Stimulated activated CD4-positive, alpha-beta T cell treated with anti-CD3 and anti-CD28 coated beads, TNF-alpha, amount 100 ng/mL, for 1 hour (primary cell): ENCODE data around the gene ZNG1A.
"Not testable (repeated sequence)": the region's sequence is repeated elsewhere in the genome, so short reads cannot be mapped to it uniquely, and the experiment has no call there.

Experiments used
- DNase-seq, 3 donors: peaks; one replicate each; pipeline ENCODE4 v3.0.0-alpha.2; 2020; ENCODE audit warnings: low read depth in 3 of 3, low spot score in 1 of 3

Gene ZNG1A

DNA sequence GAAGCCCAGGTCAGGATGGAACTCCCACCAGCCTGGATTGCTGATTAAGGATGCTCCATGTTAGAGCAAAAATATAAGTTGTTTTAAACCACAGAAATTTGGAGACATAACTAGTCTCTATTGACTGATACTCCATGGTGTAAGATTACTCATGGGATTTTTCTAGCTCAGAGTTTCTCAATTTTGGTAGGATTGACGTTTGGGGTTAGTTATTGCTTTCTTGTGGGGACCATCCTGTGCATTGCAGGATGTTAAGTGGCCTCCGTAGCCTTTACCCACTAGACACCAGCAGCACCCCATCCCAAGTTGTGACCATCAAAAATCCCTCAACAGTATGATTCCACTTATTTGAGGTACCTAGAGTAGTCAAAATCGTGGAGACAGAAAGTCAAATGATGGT lies 80.1 kb downstream of the ZNG1A start:
- DNase-seq: not testable (repeated sequence)

DNA sequence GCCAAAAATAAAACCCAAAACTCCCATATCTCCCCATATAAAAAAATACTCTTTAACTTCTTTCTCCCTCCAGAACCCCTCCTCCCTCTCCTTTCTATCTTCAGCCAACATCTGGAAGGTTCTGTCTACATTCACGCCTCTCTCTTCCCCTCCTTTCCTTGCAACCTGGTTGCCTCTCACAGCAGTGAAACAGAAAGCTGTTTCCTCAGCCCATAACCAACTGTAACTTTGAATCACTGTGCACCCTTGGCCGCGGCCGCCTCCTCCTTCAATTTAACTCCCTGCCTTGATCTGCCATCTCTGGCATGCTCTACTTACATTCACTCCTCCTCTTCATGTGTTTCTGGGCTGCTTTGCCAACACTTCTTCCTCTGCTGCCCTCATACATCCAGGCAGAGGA lies 83.9 kb downstream of the ZNG1A start:
- not testable (repeated sequence) for DNase-seq

DNA sequence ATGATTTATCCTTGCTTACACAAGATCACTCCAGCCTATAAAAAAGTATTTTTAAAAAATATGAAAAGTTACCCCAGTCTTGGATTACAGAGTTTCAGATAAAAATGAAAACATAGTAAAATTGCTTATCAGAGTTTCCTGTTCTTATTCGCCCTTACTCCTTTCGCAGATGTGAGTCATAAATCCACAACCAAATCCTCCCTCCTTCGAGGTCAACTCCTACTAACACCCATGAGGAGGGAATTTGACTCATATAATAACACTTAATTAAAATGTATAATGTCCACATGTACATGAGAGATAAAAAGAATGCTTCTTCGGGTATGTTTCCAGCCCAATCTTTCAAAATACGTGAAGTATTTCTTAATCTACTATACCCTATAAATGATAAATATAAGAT lies 84.5 kb downstream of the ZNG1A start:
- DNase-seq: not testable (repeated sequence)

DNA sequence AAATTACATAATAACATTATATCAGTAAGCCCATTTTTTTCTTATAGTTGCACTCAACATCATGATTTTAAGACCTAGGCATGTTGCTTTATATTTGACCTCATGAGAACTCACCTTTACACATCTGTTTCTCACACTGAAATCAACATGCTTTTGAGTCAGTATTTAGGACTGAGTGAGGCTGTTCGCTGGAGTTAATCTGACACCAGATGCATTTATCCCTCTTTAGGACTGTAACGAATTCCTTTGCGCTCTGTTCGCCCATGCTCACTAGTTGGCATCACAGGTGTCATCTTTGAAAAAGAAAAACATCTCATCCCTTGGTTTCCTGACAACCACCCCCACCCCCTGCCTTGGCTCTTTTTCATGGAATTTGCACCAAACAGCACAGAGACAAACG lies 84.9 kb downstream of the ZNG1A start:
- not testable (repeated sequence) for DNase-seq

GRCh38 chr9:90851-91250 lies 88.0 kb downstream of the ZNG1A start:
- not testable (repeated sequence) for DNase-seq

DNA sequence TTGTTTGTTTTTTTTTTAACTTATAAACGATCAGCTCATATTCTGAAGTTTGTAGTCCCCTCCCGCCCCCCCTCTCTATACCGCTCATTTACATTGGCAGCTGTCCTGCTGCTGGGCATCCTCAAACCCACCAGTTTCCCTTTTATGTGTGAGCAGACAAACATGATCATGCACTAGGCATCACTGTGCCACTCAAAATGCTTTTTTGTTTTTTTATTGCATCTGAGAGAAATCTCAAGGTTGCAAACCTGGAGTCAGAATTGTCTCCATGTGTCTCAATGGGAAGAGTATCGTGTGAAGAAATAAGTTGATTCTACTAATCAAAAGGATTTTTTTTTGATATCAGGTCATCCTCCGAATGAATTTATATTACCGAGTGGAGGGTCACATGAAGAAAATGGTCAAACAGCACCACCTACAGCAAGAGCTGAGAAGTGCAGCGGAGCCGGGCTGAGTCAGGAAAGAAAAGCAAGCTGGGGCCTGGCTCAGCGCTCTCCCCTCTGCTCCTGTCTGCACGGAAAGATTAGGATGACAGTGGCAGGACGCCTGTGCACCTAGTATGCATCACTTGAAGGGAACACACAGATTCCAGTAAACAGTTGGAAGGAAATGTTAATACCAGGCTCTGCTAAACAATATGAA lies 90.3 kb downstream of the ZNG1A start:
- not testable (repeated sequence) for DNase-seq

DNA sequence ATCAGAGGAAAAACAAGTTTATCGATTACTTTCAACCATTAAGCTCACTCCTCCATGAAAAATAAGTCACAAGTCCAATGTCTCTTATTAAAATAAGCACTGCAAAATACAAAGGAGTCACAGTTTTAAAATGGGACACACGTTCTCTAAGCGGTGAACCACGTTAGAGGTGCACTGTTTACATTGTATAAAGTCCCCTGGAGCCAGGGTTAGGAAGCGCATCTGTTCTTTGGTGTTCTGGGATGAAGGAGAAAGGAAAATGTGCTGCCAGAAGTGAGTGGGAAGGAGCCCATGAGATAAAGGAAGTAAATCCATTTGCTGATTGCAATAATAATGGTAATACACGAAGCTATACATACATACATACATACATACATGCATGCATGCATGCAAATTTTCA lies 91.0 kb downstream of the ZNG1A start:
- not testable (repeated sequence) for DNase-seq

DNA sequence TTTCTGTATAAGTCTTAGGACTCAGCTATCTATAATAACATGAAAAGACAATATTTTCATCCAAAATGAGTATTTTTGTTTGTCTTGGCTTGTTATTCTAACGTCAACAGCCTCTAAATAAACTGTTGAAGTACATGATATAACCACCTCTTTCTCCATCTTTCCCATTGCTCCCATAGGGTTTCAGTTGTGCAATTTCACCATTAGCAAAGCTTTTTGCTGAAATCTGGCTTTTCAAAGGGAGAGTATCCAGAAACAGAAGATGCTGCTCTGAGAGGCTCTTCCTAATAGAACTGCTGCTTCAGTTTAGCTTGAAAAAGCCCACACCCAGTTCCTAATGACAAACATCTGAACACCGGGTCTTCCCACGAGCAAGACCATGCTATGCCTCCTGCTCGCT lies 91.8 kb downstream of the ZNG1A start:
- DNase-seq: not testable (repeated sequence)

GRCh38 chr9:86697-87096 lies 92.2 kb downstream of the ZNG1A start:
- not testable (repeated sequence) for DNase-seq

DNA sequence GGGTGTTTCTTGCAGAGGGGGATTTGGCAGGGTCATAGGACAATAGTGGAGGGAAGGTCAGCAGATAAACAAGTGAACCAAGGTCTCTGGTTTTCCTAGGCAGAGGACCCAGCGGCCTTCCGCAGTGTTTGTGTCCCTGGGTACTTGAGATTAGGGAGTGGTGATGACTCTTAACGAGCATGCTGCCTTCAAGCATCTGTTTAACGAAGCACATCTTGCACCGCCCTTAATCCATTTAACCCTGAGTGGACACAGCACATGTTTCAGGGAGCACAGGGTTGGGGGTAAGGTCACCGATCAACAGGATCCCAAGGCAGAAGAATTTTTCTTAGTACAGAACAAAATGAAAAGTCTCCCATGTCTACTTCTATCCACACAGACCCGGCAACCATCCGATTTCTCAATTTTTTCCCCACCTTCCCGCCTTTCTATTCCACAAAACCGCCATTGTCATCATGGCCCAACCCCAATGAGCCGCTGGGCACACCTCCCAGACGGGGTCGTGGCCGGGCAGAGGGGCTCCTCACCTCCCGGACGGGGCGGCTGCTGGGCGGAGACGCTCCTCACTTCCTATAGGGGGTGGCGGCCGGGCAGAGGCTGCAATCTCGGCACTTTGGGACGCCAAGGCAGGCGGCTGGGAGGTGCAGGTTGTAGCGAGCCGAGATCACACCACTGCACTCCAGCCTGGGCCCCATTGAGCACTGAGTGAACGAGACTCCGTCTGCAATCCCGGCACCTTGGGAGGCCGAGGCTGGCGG lies 95.7 kb downstream of the ZNG1A start:
- DNase-seq: not testable (repeated sequence)

DNA sequence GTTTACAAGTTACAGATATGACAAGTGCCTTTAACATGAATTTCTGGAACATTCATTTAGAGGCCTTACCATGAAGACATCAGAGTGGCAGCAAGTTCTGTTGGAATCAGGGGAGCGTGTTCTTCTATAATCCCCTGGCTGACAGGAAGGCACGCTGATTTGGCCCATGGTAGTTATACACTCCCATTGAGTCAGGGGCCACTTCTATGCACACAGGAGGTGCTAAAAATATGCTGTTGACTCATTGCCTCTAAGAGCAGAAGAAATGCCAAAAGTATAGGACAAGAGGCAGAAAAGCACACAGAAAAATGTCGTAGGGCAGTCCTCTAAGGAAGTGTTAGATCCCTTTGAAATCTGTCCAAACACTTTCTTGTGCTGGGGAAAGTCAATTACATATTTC lies 100.5 kb downstream of the ZNG1A start:
- DNase-seq: not testable (repeated sequence)

- DNase-seq: not testable (repeated sequence)
Observed at GRCh38 chr9:76389-76788, 102.5 kb downstream of the ZNG1A start.

DNA sequence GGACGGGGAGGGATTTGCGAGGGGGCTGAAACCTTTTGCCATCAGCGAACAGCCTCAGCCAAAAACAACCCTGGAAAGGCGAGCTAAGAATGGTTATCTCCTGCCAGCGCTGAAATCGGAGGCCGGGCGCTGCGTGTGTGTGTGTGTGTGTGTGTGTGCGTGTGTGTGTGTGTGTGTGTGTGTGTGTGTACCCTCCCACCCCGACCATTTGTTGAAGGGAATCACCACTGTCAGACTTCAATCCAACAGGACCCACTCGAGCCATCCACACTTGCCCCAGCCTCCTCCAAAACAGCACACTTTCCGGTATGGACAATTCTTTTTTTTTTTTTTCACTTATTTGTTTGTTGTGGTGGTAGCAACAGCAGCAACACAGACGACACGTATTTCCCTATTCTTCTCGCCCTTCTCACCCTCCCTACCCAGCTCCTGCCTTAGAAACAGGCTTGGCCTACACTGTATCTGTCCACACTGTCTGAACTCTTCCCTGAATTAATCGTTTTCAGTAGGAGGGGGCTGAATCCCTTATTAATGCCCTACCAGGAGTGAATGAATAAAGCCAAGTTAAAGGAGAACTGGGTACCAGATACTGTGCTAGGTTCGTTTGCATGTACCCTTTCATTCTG lies 104.8 kb downstream of the ZNG1A start:
- DNase-seq: not testable (repeated sequence)

- not testable (repeated sequence) for DNase-seq
Observed at GRCh38 chr9:73076-73899, 105.6 kb downstream of the ZNG1A start.
